ENCODE data around the gene OTUB2. TPM values are rescaled to one million over a fixed set of nuclear protein-coding genes. Genes with fewer than 3 reads are reported as not detected.

The OTUB2 gene
- 1.6 and 1.9 TPM in 2 replicates for total RNA-seq

GRCh38 chr14:94026173-94026888 is at the start of gene OTUB2:
TSS of gene OTUB2 (plus strand) at chr14:94026340. CDS start at chr14:94026538, 198 bp downstream.

GRCh38 chr14:93976477-93977057 is 49.6 kb upstream of the OTUB2 start, which contains the start of gene ASB2:
TSS of gene ASB2 (minus strand) at chr14:93976570. CDS start at chr14:93964539, 12,031 bp downstream.

GRCh38 chr14:93997082-93997481 is 29.1 kb upstream of the OTUB2 start, which contains the start of gene CCDC197:
TSS of gene CCDC197 (plus strand) at chr14:93997301. CDS start at chr14:93998132, 831 bp downstream.

GRCh38 chr14:94080621-94081385 is 54.7 kb downstream of the OTUB2 start, which contains the start of the genes DDX24 and IFI27L1:
TSS of gene DDX24 (minus strand) at chr14:94081202. CDS start at chr14:94079742, 1,460 bp downstream.
TSS of gene IFI27L1 (plus strand) at chr14:94081310. CDS start at chr14:94096938, 15,628 bp downstream.

Other genes with a start within 250 kb of the OTUB2 start
- gene PRIMA1, start 237.9 kb upstream of the OTUB2 start, total RNA-seq: not detected in 2 replicates
- not detected in 2 replicates for gene FAM181A, start 99.0 kb upstream of the OTUB2 start, total RNA-seq
- 0.09 and 0.32 TPM in 2 replicates for gene ASB2, start 49.8 kb upstream of the OTUB2 start, total RNA-seq
- not detected in 2 replicates for gene CCDC197, start 29.0 kb upstream of the OTUB2 start, total RNA-seq
- gene DDX24, start 54.9 kb downstream of the OTUB2 start, total RNA-seq: 119 and 132 TPM in 2 replicates
- gene IFI27L1, start 55.0 kb downstream of the OTUB2 start, total RNA-seq: 18.1 and 30.9 TPM in 2 replicates
- 11.0 and 13.4 TPM in 2 replicates for gene IFI27, start 84.4 kb downstream of the OTUB2 start, total RNA-seq
- gene IFI27L2, start 103.3 kb downstream of the OTUB2 start, total RNA-seq: 345 and 419 TPM in 2 replicates
- gene PPP4R4, start 148.0 kb downstream of the OTUB2 start, total RNA-seq: 0.34 and 1.9 TPM in 2 replicates